Neural cell (in vitro differentiated cells): Measurements from ENCODE around the gene ANKRD55.

Experiments
- CTCF ChIP-seq: fragments of 450-650 bp; IDR thresholded peaks from 2 replicates; pipeline ENCODE4 v1.5.1; 2014; ENCODE audit warnings: antibody characterized with exemption, mild to moderate bottlenecking, moderate library complexity; ENCODE audit not compliant: poor library complexity, severe bottlenecking
- EP300 ChIP-seq: fragments of 450-650 bp; conservative IDR thresholded peaks from 2 replicates; pipeline ENCODE4 v1.6.1; 2014; ENCODE audit warnings: antibody characterized with exemption, mild to moderate bottlenecking, moderate library complexity; ENCODE audit not compliant: poor library complexity, severe bottlenecking
- EZH2 ChIP-seq: fragments of 200-600, 300-800 bp; shearing (Covaris generic), sonication (generic); IDR thresholded peaks from 2 replicates; pipeline ENCODE4 v1.6.1; 2014; ENCODE audit warnings: antibody characterized with exemption, low read length, borderline replicate concordance, mild to moderate bottlenecking; ENCODE audit not compliant: insufficient read depth, poor library complexity, severe bottlenecking
- MXI1 ChIP-seq: fragments of 450-650 bp; conservative IDR thresholded peaks from 2 replicates; pipeline ENCODE4 v1.6.1; 2014; ENCODE audit warnings: antibody characterized with exemption, mild to moderate bottlenecking; ENCODE audit not compliant: poor library complexity, severe bottlenecking
- RAD21 ChIP-seq: fragments of 450-650 bp; conservative IDR thresholded peaks from 2 replicates; pipeline ENCODE4 v1.6.1; 2014; ENCODE audit warnings: antibody characterized with exemption, mild to moderate bottlenecking, moderate library complexity
- REST ChIP-seq: IDR thresholded peaks from 2 replicates; pipeline ENCODE4 v1.6.1; 2012; ENCODE audit warnings: borderline replicate concordance
- TAF1 ChIP-seq: IDR thresholded peaks from 2 replicates; pipeline ENCODE4 v1.6.1; 2012; ENCODE audit warnings: low read depth

GRCh38 chr5:56155992-56156584 lies 77.0 kb downstream of the ANKRD55 start:
- TF ChIP-seq RAD21 (no peak), CTCF (no peak), REST (no peak), EP300 (no peak), EZH2 (no peak), MXI1 (no peak), TAF1 (no peak)
